ENCODE measurements around the gene TP53. TPM values are rescaled to one million over a fixed set of nuclear protein-coding genes. Genes with fewer than 3 reads are reported as not detected.

TP53 gene
- total RNA-seq, 4 donors from 2014 or later: 5.9 to 58.3 (median 30.7) TPM

- H3K27ac ChIP-seq: no peak overlapping the region
- no peaks in the 10 kb centered on the region for H3K27me3 ChIP-seq
- H3K9me3 ChIP-seq: no peaks in the 10 kb centered on the region
- H3K4me3 ChIP-seq: no peak overlapping the region
- TF ChIP-seq, protein P1, sequence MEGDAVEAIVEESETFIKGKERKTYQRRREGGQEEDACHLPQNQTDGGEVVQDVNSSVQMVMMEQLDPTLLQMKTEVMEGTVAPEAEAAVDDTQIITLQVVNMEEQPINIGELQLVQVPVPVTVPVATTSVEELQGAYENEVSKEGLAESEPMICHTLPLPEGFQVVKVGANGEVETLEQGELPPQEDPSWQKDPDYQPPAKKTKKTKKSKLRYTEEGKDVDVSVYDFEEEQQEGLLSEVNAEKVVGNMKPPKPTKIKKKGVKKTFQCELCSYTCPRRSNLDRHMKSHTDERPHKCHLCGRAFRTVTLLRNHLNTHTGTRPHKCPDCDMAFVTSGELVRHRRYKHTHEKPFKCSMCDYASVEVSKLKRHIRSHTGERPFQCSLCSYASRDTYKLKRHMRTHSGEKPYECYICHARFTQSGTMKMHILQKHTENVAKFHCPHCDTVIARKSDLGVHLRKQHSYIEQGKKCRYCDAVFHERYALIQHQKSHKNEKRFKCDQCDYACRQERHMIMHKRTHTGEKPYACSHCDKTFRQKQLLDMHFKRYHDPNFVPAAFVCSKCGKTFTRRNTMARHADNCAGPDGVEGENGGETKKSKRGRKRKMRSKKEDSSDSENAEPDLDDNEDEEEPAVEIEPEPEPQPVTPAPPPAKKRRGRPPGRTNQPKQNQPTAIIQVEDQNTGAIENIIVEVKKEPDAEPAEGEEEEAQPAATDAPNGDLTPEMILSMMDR (IDR thresholded peaks at IDR 0.05): no peak
- no peak for TF ChIP-seq POLR2A (IDR thresholded peaks at IDR 0.05)
- intact Hi-C loops (cut with DNase I; ENCODE audit: low total_unique reads): no loop called here
- DNase-seq: no peak
- H3K4me1 ChIP-seq: no peaks in the 10 kb centered on the region
- H3K36me3 ChIP-seq: no peaks in the 10 kb centered on the region
Observed at GRCh38 chr17:7620835-7621234, 66.5 kb downstream of the TP53 start.

DNA sequence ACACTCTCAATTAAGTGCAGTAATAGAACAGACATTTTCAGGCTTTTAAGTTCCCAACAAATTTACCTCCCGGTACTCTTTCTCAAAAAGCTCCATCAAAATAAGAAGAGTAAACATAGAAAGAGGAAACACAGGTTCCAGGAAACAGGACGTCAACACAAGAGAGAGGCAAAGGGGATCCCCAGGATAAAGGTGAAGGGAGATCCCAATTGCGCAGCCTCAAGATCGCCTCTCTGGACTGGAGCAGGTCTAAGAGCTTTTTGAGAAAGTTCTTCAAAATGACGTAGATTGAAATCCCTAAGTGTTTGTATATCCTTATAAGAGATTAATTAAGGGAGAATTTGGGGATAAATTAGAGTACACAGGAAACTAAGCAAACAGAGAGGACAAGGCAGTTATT is 68.7 kb downstream of the TP53 start:
- intact Hi-C loops (cut with DNase I; ENCODE audit: low total_unique reads): no loop called here
- no peak for DNase-seq
- Histone ChIP-seq H3K27ac (no peak overlapping the region), H3K36me3 (no peaks in the 10 kb centered on the region), H3K9me3 (no peaks in the 10 kb centered on the region), H3K4me3 (no peak overlapping the region), H3K4me1 (peaks cover 0 to 1% of the 10 kb centered on the region in 2 donors), H3K27me3 (no peaks in the 10 kb centered on the region)
- TF ChIP-seq, protein P1 (IDR thresholded peaks at IDR 0.05): no peak
- no peak for TF ChIP-seq POLR2A (IDR thresholded peaks at IDR 0.05)

Other genes with a start within 250 kb of the TP53 start
- 10 to 100 TPM in 1 of 4 donors, 1 to 10 TPM in 2, not detected in 1; 2.8 to 17.9 (median 6.2) TPM for gene FGF11, start 248.0 kb downstream of the TP53 start, total RNA-seq
- 10 to 100 TPM in 2 of 4 donors, 1 to 10 TPM in 2; 3.2 to 16.9 (median 10.9) TPM for gene CHRNB1, start 242.4 kb downstream of the TP53 start, total RNA-seq
- gene ZBTB4, start 207.9 kb downstream of the TP53 start, total RNA-seq: 100 to 1,000 TPM in 1 of 4 donors, 10 to 100 TPM in 3; 22.7 to 116 (median 39.2) TPM
- not detected for gene SLC35G6, start 206.0 kb downstream of the TP53 start, total RNA-seq
- 100 to 1,000 TPM in 2 of 4 donors, 10 to 100 TPM in 2; 19.7 to 167 (median 77.6) TPM for gene POLR2A, start 203.1 kb downstream of the TP53 start, total RNA-seq
- 10 to 100 TPM; 15.3 to 63.1 (median 33.7) TPM for gene TNFSF12, start 138.4 kb downstream of the TP53 start, total RNA-seq
- 10 to 100 TPM in 3 of 4 donors, 1 to 10 TPM in 1; 6.8 to 56.9 (median 25.8) TPM for gene TNFSF13, start 128.7 kb downstream of the TP53 start, total RNA-seq
- gene SENP3, start 125.6 kb downstream of the TP53 start, total RNA-seq: 100 to 1,000 TPM in 1 of 4 donors, 10 to 100 TPM in 3; 45.9 to 106 (median 59.5) TPM
- gene CD68, start 107.9 kb downstream of the TP53 start, total RNA-seq: 10 to 100 TPM in 1 of 4 donors, 1 to 10 TPM in 3; 4.4 to 15.9 (median 7.5) TPM
- gene MPDU1, start 103.6 kb downstream of the TP53 start, total RNA-seq: 10 to 100 TPM in 3 of 4 donors, 1 to 10 TPM in 1; 2.6 to 63.6 (median 35.0) TPM
- gene SOX15, start 97.4 kb downstream of the TP53 start, total RNA-seq: 1 to 10 TPM in 3 of 4 donors, not detected in 1; 1.0 to 7.3 (median 1.1) TPM
- 10 to 100 TPM in 2 of 4 donors, 1 to 10 TPM in 2; 6.2 to 37.8 (median 20.1) TPM for gene FXR2, start 72.6 kb downstream of the TP53 start, total RNA-seq
- gene SAT2, start 59.7 kb downstream of the TP53 start, total RNA-seq: 10 to 100 TPM; 18.5 to 74.8 (median 46.0) TPM
- 1 to 10 TPM in 1 of 4 donors, under 1 TPM in 1, not detected in 2; 0.21 to 1.1 TPM for gene SHBG, start 57.4 kb downstream of the TP53 start, total RNA-seq
- 10 to 100 TPM in 1 of 4 donors, 1 to 10 TPM in 3; 3.2 to 20.7 (median 8.0) TPM for gene ATP1B2, start 36.6 kb downstream of the TP53 start, total RNA-seq
- gene WRAP53, start 987 bp upstream of the TP53 start, total RNA-seq: 1 to 10 TPM; 1.0 to 8.8 (median 6.2) TPM
- 10 to 100 TPM in 2 of 4 donors, under 1 TPM in 2; 0.26 to 13.1 (median 5.6) TPM for gene EFNB3, start 17.7 kb upstream of the TP53 start, total RNA-seq
- gene DNAH2, start 30.3 kb upstream of the TP53 start, total RNA-seq: 1 to 10 TPM in 1 of 4 donors, under 1 TPM in 3; under 0.01 to 1.4 (median 0.48) TPM
- 10 to 100 TPM in 1 of 4 donors, 1 to 10 TPM in 3; 2.6 to 47.9 (median 4.4) TPM for gene KDM6B, start 146.7 kb upstream of the TP53 start, total RNA-seq
- 10 to 100 TPM in 3 of 4 donors, 1 to 10 TPM in 1; 7.3 to 68.1 (median 28.1) TPM for gene TMEM88, start 167.6 kb upstream of the TP53 start, total RNA-seq
- 10 to 100 TPM in 3 of 4 donors, 1 to 10 TPM in 1; 3.6 to 94.7 (median 48.1) TPM for gene NAA38, start 170.1 kb upstream of the TP53 start, total RNA-seq
- 10 to 100 TPM in 3 of 4 donors, 1 to 10 TPM in 1; 3.1 to 17.6 (median 16.2) TPM for gene CYB5D1, start 170.5 kb upstream of the TP53 start, total RNA-seq
- gene CHD3, start 201.3 kb upstream of the TP53 start, total RNA-seq: 100 to 1,000 TPM in 3 of 4 donors, 10 to 100 TPM in 1; 81.0 to 165 (median 133) TPM
- 1 to 10 TPM in 3 of 4 donors, under 1 TPM in 1; under 0.01 to 9.8 (median 5.3) TPM for gene RNF227, start 228.8 kb upstream of the TP53 start, total RNA-seq
- gene KCNAB3, start 242.4 kb upstream of the TP53 start, total RNA-seq: 10 to 100 TPM in 2 of 4 donors, 1 to 10 TPM in 1, not detected in 1; 3.4 to 32.7 (median 19.5) TPM
- gene TRAPPC1, start 244.5 kb upstream of the TP53 start, total RNA-seq: 10 to 100 TPM; 24.1 to 67.5 (median 27.8) TPM
- gene CNTROB, start 244.7 kb upstream of the TP53 start, total RNA-seq: 10 to 100 TPM in 3 of 4 donors, 1 to 10 TPM in 1; 7.1 to 58.5 (median 26.1) TPM

All from uterus (tissue), 4 donors.